ENCODE results near the gene PARP15.

Gene PARP15

DNA sequence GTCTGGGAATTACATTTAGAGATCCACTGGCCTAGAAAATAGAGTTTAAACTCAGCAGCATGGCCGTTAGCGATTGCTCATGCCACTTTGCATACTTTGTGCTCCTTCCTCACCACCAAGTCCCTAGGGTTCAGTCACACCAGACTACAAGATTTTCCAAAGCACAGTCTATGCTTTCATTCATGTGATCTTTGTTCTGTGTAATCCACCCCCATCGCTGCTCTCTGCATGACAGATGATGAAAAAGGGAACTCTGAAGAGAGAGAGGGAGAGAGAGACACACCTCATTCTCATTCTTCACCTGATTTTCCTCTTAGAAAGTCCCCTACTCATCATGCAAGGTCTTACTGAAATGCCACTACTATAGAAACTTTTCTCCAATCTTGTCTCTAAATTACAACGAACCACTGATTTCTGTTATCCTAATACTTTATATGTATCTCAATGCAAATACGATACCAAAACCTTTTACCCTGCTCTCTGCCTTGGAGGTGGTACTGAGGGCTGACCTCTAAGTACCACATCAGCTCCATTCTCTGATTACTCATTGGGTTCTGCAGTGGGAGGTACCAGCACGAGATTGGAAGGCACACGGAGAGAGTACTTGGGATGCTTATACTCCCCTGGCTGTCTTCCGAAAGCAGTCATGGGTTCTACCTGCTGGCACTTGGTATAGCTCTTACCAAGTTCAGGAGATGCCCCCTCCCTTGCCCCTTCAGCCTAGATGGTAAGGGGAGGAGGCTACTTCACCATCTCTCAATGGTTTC is 1.1 kb upstream of the PARP15 start:
- DNase-seq, result no peak

DNA sequence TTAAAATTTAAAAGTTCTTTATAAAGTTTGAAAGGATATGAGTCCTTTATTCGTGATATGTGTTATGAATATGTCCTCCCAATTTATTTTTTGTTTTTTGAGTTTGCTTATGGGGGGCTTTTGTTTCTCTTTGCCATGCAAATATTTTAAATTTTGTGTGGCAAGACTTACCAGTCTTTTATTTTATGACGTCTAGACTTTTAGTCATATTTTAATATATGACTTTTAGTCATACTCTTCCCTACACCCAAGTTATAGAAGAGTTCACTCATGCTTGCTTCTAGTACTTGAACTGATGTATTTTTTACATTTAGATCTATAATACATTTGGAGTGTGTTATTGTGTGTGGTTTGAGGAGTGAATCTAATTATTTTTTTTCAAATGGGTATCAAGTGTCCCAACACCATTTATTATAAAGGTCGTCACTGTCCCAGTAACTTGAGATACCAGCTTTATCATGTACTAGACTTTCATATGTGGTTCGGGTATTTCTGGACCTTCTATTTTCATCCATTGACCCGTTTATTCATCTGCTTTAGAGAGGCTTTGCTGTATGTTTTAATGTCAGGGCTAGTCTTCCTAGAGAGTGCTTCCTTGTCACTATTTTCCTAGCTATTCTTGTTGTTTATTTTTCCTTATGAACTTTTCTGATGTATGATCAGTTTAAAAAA is 755 bp downstream of the PARP15 start:
- DNase-seq, result no peak

DNA sequence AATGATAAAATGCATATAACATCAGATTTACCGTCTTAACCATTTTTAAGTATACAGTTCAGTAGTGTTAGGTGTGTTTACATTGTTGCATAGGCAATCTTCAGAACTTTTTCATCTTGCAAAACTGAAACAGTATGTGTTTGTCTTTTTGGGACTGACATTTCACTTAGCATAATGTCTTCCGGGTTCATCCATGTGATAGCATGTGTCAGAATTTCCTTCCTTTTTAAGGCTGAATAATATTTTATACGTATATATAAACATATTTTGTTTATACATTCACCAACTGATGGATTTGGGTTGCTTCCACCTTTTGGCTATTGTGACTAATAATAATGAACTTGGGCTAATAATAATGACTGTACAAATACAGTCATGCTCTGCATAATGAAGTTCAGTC is 3.0 kb downstream of the PARP15 start:
- DNase-seq, result no peak

DNA sequence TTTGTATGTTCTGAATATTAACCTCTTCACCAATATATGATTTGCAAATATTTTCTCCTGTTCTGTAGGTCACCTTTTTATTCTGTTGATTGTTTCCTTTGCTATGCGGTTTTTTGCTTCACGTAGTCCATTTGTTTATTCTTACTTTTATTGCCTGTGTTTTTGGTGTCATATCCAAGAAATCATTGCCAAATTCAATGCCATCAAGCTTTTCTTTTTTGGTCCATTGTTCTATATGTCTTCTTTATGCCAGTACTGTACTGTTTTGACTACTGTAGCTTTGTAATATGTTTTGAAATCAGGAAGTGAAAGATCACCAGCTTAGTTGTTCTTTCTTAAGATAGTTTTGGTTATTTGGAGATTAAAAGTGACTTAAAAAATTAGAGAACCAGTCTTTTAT is 4.2 kb downstream of the PARP15 start:
- DNase-seq, result no peak

DNA sequence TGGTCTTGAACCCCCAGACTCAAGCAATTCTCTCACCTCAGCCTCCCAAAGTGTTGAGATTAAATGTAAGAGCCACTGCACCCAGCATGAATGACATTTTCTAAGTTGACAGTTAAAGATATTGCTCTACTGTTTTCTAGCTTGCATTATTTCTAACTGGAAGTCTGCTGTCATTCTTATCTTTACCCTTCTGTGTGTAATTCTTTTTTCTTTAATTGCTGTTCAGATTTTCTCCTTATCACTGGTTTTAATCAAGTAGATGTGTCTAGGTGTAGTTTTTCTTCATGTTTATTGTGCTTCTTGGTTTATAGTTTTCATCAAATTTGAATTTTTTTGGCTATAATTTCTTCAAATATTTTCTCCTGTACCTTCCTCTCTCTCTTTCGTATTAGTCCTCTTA is 4.9 kb downstream of the PARP15 start:
- DNase-seq, result no peak

DNA sequence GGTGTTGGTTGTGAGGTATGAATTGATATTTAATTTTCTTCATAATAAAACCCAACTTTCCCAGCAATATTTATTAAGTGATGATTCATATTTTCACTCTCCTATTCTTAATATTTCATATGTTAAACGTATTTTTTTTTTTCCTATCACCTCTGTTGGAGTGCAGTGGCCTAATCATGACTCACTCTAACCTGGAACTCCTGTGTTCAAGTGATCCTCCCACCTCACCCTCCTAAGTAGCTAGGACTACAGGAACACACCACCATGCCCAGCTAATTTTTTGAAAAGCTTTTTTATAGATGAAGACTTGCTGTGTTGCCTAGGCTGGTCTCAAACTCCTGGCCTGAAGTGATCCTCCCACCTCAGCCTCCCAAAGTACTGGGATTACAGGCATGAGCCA is 8.6 kb downstream of the PARP15 start:
- DNase-seq, result no peak

DNA sequence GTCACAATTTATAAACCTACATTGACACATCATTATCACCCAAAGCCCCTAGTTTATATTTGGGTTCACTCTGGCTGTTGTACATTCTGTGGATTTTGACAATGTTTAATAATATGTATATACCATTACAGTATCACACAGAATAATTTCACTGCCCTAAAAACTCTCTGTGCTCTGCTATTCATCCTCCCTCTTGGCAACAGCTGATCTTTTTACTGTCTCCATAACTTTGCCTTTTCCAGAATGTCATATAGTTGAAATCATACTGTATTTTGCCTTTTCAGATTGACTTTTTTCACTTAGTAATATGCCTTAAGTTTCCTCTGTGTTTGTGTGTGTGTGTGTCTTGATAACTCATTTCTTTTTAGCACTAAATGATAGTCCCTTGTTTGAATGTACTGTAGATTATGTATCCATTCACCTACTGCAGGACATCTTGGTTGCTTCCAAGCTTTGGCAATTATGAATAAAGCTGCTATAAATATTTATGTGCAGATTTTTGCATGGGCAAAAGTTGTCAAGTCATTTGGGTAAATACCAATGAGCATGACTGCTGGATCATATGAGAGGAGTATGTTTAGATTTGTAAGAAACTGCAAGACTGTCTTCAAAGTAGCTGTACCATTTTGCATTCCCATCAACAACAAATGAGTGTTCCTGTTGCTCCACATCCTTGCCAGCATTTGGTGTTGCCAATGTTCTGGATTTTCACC is 9.5 kb downstream of the PARP15 start:
- no peak for DNase-seq

DNA sequence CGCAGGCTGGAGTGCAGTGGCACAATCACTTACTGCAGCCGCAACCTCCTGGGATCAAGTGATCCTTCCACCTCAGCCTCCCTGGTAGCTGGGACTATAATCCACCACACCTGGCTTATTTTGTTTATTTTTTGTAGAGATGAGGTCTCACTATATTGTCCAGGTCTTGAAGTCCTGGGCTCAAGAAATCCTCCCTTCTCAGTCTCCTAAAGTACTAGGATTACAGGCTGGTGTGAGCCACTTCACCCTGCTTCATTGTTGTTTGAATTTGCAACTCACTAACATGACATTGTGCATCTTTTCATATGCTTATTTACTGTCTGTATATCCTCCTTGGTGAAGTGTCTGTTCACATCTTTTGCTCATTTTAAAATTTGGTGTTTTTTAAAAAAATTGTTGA is 10.1 kb downstream of the PARP15 start:
- DNase-seq, result no peak

DNA sequence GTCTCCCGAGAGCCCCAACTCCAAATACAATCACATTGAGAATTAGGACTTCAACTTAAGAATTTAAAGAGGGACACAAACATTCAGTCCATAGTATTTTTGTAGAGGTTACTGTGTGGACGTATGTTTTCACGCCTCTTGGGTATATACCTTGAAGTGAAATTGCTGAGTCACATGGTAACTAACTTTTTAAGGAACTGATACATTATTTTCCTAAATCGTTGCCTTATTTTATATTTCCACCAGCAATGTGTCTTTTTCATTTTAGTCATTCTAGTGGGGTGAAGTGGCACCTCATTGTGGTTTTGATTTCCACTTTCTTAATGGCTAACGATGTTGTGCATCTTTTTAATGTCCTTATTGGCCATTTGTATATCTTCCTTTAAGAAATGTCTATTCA is 11.8 kb downstream of the PARP15 start:
- DNase-seq, result no peak

DNA sequence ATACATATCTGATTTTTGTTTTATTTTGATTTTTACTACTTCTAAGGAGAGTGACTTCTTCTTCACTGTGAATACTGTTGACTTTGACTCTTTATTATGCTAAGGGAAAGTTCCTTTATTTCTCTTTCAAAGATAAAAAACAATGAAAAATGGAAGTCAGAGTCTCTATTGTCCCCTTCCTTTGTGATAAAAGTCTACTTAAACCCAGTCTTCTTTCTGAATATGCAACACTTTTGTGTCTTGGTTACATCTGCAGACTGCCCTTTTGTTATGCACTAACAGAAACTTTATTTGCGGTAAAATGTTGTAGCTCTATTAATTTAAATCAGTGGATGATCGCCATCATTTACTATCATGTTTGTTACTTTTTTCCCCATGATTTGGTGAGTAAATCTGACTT is 13.2 kb downstream of the PARP15 start:
- DNase-seq, result no peak

DNA sequence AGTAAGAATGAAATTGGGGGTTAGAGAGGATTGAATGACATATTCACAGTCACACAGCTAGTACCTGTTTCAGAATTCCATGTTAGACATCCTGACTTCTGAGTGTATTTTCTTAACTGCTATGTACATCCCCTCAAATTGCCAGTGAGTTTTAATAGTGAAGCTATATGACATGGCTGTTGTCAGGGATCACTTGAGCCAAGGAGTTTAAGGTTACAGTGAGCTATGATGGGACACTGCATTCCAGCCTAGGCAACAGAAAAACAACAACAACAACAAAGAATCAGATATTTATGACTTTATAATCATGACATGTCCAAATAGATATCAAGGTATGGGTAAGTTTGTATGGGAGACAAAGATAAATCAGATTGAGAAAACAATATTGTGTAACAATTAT is 16.6 kb downstream of the PARP15 start:
- DNase-seq, result no peak

DNA sequence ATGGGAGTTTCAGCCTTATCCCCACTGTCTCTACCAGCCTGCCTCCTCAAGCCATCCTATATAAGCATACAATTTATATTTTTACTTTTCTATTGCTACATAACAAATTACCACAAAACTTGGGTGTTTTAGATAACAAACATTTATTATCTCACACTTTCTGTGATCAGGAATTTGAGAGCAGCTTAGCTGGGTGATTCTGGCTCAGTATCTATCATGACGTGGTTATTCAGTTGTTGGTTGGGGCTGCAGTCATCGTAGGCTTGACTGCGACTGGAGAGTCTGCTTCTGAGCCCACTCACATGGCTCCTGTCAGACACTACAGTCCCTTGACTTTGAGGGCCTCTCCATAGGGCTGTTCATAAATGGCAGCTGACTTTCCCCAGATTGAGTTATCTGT is 20.7 kb downstream of the PARP15 start:
- DNase-seq, result no peak

DNA sequence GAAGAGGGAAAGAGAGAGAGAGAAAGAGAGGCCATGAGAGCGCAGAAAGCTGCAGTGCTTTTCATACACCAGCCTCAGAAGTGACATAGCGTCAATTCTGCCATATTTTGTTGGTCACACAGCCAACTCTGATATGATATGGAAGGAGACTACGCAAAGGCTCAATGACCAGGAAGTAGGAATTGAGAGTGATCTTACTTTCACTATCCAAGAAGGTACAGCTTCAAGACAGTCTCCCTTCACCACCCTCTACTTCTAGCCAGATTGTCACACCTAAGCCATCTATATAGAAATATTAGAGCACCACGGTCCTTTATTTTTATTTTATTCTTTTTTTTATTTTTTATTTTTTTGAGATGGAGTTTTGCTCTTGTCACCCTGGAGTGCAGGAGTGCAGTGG is 21.1 kb downstream of the PARP15 start:
- no peak for DNase-seq

DNA sequence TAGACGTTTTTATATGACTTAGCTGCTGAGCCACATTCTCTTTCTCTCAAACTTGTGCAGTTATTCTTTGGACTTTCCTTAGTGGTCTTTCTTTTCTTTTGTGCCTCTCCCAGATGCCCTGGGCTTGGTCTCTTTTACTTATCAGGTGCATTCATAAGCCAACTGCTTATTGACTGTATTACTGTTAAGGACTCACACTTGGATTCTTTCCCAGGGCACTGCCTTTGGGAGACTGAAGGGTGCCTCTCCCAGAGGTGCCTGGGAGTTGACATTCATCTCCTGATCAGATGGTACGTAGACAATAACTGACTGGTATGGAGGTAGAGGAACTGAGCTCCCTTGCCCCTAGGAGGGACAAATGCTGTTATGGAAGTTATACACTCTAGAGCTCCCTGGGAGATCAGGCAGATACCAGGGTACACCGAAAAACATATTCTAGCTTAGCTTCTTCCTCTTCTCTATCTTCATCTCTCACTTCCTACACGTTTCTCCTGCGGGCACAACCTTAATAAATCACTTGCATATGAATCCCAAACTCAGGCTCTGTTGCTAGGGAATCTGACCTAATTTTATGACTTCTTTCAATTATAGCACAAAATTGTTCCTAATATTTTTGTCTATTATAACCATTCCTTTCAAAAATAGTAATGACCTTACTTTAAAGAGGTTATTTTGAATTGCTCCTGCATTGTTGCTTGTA is 24.7 kb downstream of the PARP15 start:
- no peak for DNase-seq

DNA sequence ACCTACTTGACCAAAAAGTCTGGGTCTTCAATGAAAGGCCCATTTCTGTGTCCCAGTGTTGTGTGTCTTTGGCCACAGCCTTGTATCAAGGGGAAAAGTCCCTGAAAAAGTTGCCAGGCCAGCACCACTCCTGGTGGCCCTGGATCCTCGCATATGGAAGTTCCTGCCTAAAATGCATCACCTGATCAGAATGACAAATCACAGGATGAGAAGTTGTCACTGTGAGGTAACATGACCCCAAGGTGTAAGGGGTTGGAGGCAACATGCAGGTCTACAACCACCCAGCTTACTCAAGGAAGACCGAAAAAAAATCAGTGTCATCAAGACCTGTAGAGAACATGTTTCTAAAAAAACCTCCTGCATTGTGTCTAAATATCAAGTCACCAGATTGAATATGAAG is 25.6 kb downstream of the PARP15 start:
- no peak for DNase-seq

DNA sequence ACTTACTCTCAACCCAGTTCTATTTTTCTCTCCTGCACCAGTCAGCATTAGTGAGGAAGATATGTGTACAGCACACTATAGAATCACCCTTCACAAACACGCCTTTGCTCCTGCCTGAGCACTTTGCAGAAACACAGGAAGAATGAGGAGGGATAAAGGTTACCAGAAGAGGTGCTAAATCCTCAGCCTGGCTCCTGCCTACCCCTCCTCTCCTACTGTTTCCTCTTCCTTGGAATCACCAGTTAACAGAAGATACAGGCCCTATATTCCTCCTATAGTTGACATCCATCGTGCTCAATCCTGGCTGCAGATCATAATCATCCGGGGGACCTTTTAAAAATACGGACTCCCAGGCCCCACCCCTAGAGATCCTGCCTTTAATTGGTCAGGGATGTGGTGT is 28.9 kb downstream of the PARP15 start:
- DNase-seq, result no peak

DNA sequence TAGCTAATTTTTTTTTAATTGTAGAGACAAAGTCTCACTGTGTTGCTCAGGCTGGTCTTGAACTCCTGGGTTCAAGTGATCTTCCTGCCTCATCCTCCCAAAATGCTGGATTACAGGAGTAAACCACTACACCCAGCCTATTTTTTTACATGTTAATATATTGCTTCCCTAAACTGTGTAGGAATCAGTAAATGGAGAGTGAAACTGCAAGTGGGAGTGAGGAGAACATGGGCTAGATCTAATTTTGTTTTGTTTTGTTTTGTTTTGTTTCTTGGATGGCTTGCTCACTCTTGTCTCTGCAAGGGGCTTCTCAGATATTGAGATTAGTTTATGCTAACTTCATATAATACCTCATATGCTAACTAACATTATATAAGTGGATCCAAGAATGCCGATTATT is 31.5 kb downstream of the PARP15 start:
- DNase-seq, result no peak

DNA sequence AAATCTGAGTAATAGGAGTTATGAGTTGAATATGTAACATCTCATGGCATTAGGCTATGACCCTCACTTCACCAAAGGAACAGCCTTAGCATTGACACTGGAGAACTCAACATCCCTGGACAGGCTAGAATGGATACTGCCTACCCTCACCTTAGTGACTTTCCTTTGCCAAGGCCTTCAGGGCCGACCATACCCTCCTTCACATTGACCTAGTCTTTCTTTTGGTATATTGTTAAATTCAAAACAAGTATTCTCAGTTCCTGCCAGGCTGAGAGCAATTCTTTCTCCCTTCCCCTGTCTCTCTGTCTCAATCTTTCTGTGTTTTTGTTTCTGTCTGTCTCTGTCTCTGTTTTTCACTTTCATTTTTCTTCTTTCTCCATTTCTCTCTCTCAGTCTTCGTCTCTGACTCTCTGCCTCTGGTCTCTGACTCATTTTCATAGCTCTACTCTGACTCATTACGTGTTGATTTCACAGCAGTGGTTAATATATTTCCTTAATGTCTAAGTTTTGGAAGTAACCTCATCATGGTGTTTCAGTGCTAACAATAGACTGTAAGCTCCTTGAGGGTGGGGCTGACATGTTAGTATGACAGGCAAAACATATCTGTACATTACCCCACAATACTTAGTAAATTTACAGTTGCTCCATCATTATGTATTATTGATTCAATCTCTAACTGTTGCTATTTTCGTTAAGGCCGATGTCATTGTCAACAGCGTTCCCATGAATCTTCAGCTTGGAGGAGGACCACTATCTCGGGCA is 32.5 kb downstream of the PARP15 start:
- DNase-seq, result no peak

DNA sequence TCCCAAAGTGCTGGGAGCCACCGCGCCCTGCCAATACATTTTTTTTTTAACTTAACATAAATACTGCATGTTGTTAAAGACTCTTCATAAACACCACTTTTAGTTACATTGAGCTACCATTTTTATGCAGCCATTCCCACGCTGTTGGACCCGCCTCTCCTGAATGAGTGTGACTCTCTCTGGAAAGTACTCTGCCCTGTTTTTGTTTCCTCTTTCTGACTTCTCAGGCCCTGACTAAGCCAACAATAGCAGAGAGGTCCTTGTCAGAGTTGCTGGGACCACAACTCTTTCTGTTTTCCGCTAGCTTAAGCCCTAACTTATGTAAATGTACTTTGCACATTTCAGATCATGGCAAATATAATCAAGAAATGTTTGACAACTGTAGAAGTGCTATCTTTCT is 35.2 kb downstream of the PARP15 start:
- no peak for DNase-seq

DNA sequence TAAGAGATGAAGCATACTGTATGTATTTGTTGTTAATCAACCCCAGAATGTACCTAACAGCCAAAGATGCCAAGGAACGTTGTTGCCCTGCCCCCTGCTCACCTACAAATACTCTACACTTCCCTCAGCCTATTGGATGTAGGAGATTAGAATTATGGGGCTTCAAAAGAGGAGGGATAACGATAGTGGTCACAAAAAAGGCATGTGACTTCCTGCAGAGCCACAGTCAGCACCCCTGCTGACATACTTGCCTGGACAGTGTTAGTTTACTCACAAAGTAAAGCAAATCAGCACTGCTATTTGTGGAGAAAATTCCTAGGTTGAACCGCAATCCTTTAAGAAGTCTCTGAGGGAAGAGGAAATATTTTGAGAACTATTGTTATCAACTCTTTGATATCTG is 37.9 kb downstream of the PARP15 start:
- DNase-seq, result no peak

DNA sequence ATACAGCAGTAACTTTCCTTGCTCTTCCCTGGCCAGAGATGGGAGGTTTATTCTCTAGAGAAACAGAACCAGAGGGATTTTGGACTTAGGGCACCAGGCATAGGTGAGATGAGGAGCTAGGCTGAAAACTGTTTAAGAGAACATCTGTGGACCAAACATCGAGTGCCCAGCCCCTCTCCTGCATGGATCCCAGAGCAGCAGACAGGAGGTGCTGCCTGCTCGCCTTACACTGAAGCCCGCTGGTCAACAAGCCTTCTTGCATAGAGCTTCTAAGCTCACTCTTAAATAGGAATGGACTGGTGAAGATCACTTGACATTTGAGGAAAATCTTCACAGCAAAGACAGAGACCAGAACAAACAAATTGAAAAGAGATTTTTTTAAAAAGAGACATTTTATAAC is 41.2 kb downstream of the PARP15 start:
- DNase-seq, result peak; percentile 14

DNA sequence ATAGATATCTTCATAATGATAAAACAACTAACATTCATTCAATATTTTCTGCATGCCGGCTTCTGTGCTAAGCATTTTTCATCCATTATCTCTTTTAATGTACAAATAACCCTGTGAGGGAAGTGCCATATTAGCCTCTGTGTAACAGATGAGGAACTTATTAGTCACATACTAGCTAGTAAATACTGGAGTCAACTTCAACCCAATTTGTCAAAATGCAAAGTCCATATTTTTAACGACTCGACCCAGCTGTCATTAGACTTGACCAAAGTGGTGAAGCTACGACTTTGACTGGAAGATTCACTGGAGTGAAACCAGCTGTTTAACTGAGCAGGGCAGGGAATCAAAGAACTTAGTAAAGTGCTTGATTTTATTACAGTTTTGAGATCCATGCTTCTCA is 41.6 kb downstream of the PARP15 start:
- no peak for DNase-seq

DNA sequence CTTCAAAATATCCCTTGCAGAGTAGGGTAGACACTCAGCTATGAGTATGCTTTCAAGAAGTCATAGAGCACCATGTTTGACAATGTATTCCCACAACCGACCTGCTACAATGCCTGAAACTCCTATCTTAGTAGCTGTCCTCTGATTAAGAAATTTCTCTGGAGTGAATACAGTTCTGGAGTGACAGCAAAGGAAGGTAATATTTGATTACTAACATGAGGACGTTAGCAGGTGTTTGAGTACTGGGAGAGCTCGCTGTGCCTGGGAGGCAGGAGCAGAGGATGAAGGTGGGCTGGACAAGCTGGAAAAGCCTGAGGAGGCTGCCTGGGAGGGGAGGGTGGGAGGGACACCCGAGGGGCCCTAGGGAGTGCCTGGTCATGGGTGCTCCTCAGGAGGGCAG is 42.9 kb downstream of the PARP15 start:
- no peak for DNase-seq

Measured in NCI-H82 (cell line).